ENCODE data around the gene SPACA5. TPM values are rescaled to one million over a fixed set of nuclear protein-coding genes. Genes with fewer than 3 reads are reported as not detected.
"Not testable (repeated sequence)": the region's sequence is repeated elsewhere in the genome, so short reads cannot be mapped to it uniquely, and the experiment has no call there.

SPACA5 gene
- total and polyA plus RNA-seq, 2 experiments from 2014 or later, result not detected

DNA sequence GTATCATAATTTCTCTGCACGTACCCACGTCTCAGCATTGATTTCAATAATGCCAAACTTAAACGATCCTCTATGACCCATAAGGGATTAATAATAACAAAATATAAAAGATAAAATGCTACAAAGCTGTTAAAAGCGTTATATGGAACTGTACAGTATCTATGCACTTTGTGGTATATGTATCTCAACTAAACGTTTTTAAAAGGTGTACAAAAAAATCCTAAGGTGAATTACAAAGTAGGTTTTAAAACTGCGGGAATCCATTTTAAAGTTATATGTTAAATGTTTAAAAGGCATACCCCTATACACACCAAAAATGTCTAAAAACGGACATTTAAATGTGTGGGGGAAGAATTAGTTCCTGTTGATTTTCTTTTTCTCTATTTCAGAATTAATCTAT is 3.9 kb upstream of the SPACA5 start:
- Histone ChIP-seq H3K79me2 (peaks cover 12% of the 10 kb centered on the region), H4K20me1 (ENCODE audit: insufficient read depth, poor library complexity, severe bottlenecking) (no peaks in the 10 kb centered on the region), H3K27me3 (no peaks in the 10 kb centered on the region), H3K4me3 (peak overlapping the region; percentile 43), H3K36me3 (replicated peaks; ENCODE audit: insufficient read depth, low read depth) (no peaks in the 10 kb centered on the region), H3K4me2 (peak overlapping the region; percentile 80), H3K9me2 (replicated peaks; ENCODE audit: insufficient read depth) (no peaks in the 10 kb centered on the region), H3K4me1 (ENCODE audit: insufficient read depth) (no peaks in the 10 kb centered on the region), H3K27ac (no peak overlapping the region), H2AFZ (no peak overlapping the region), H3K9me3 (ENCODE audit: low read depth) (no peaks in the 10 kb centered on the region)
- no peak for DNase-seq (ENCODE audit: low spot score)
- WGBS (ENCODE audit: low lambda C conversion rate, missing lambda C conversion rate), result 63% methylated on average over 7 of the region's 7 CpGs
- no peak for TF ChIP-seq EZH2phosphoT487 (IDR thresholded peaks at IDR 0.05; ENCODE audit: low read depth, severe bottlenecking, unreplicated experiment)
- TF ChIP-seq, protein P1, sequence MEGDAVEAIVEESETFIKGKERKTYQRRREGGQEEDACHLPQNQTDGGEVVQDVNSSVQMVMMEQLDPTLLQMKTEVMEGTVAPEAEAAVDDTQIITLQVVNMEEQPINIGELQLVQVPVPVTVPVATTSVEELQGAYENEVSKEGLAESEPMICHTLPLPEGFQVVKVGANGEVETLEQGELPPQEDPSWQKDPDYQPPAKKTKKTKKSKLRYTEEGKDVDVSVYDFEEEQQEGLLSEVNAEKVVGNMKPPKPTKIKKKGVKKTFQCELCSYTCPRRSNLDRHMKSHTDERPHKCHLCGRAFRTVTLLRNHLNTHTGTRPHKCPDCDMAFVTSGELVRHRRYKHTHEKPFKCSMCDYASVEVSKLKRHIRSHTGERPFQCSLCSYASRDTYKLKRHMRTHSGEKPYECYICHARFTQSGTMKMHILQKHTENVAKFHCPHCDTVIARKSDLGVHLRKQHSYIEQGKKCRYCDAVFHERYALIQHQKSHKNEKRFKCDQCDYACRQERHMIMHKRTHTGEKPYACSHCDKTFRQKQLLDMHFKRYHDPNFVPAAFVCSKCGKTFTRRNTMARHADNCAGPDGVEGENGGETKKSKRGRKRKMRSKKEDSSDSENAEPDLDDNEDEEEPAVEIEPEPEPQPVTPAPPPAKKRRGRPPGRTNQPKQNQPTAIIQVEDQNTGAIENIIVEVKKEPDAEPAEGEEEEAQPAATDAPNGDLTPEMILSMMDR (IDR thresholded peaks at IDR 0.05; ENCODE audit: poor library complexity), result no peak

DNA sequence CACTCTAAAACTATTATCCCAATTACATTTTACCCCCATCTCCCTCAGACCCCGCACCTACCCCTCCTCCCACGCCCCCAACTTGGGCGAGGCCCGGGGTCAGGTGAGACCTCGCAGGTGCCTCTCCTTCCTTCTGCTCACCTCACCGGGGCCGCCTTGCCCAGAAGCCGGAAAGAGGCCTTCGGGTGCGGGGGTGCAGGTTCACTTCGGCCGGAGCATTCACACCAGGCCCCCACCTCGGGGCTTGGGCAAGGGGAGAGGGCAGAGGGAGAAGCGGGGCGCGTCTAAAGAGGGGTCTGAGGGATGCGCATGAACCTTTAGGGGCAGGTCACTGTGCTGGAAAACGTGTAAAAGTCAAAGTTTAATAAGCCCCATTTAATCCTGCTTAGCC is 3.4 kb upstream of the SPACA5 start:
- H4K20me1 ChIP-seq (ENCODE audit: insufficient read depth, poor library complexity, severe bottlenecking), result no peaks in the 10 kb centered on the region
- peak overlapping the region; percentile 43 for H3K4me3 ChIP-seq
- H2AFZ ChIP-seq, result peak overlapping the region; percentile 71
- H3K79me2 ChIP-seq, result peaks cover 12% of the 10 kb centered on the region
- WGBS (ENCODE audit: low lambda C conversion rate, missing lambda C conversion rate), result 40% methylated on average over 17 of the region's 18 CpGs
- no peaks in the 10 kb centered on the region for H3K27me3 ChIP-seq
- no peaks in the 10 kb centered on the region for H3K36me3 ChIP-seq (replicated peaks; ENCODE audit: insufficient read depth, low read depth)
- peak overlapping the region; percentile 73 for H3K27ac ChIP-seq
- no peaks in the 10 kb centered on the region for H3K9me3 ChIP-seq (ENCODE audit: low read depth)
- peak overlapping the region; percentile 80 for H3K4me2 ChIP-seq
- DNase-seq (ENCODE audit: low spot score), result no peak
- TF ChIP-seq, protein P1 (IDR thresholded peaks at IDR 0.05; ENCODE audit: poor library complexity), result no peak
- TF ChIP-seq EZH2 (IDR thresholded peaks at IDR 0.05; ENCODE audit: borderline replicate concordance) (no peak), EZH2phosphoT487 (IDR thresholded peaks at IDR 0.05; ENCODE audit: low read depth, severe bottlenecking, unreplicated experiment) (no peak)
- H3K9me2 ChIP-seq (replicated peaks; ENCODE audit: insufficient read depth), result no peaks in the 10 kb centered on the region
- no peaks in the 10 kb centered on the region for H3K4me1 ChIP-seq (ENCODE audit: insufficient read depth)

DNA sequence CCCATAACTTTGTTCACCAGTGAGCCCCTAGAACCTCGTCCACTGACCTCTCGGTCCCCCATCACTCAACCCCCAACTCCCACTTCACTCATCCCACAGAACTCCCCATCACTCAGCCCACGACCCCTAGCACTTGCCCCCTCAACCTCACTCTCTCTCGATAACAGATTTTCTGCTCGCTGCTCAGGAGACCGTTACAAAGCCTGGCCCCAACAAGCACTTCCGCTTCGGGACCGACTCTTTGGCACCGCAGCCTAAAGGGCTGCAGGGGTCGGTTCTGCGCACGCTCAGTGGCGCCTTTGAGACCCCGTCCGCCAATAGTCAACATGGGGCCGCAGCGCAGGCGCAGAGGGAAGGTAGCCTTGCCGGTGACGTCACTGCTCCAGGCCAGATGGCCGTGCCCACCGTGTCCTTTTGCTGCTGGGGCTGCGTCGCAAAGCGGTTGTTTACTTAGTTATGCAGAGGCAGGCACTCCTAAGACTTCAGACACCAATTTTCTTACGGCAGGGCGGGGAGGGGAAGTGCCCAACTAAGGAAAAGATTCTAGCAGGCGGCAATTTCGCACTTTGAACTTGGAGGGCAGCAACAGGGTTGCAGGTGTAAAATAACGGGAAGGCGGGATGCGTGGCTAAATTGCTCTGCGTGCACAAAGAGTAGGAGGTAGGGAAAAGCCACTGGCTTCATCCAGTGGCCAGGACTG is 2.9 kb upstream of the SPACA5 start, which contains the start of gene ZNF182:
TSS of gene ZNF182 (minus strand) at position 232 of the 700 bp plus-strand sequence. CDS start 1,380 bp downstream, outside the sequence.
- TF ChIP-seq, protein P1 (IDR thresholded peaks at IDR 0.05; ENCODE audit: poor library complexity), result no peak
- TF ChIP-seq EZH2phosphoT487 (IDR thresholded peaks at IDR 0.05; ENCODE audit: low read depth, severe bottlenecking, unreplicated experiment), result no peak
- TF ChIP-seq EZH2 (IDR thresholded peaks at IDR 0.05; ENCODE audit: borderline replicate concordance), result no peak
- H3K4me1 ChIP-seq (ENCODE audit: insufficient read depth), result no peaks in the 10 kb centered on the region
- peak within 1 kb of the TSS; percentile 43 for H3K4me3 ChIP-seq
- H2AFZ ChIP-seq, result peak within 1 kb of the TSS; percentile 71
- DNase-seq (ENCODE audit: low spot score), result peak; percentile 95
- 51% methylated on average over 34 of the region's 34 CpGs for WGBS (ENCODE audit: low lambda C conversion rate, missing lambda C conversion rate)
- H3K27me3 ChIP-seq, result no peaks in the 10 kb centered on the region
- no peaks in the 10 kb centered on the region for H3K9me3 ChIP-seq (ENCODE audit: low read depth)
- peak within 1 kb of the TSS; percentile 80 for H3K4me2 ChIP-seq
- peak within 1 kb of the TSS; percentile 73 for H3K27ac ChIP-seq
- H3K36me3 ChIP-seq (replicated peaks; ENCODE audit: insufficient read depth, low read depth), result no peaks in the 10 kb centered on the region
- no peaks in the 10 kb centered on the region for H4K20me1 ChIP-seq (ENCODE audit: insufficient read depth, poor library complexity, severe bottlenecking)
- H3K9me2 ChIP-seq (replicated peaks; ENCODE audit: insufficient read depth), result no peaks in the 10 kb centered on the region
- peaks cover 12% of the 10 kb centered on the region for H3K79me2 ChIP-seq

- H3K9me2 ChIP-seq (replicated peaks; ENCODE audit: insufficient read depth); H3K79me2 ChIP-seq; H3K9me3 ChIP-seq (ENCODE audit: low read depth); H3K4me1 ChIP-seq (ENCODE audit: insufficient read depth); H3K36me3 ChIP-seq (replicated peaks; ENCODE audit: insufficient read depth, low read depth); H3K27me3 ChIP-seq; H3K4me2 ChIP-seq; DNase-seq (ENCODE audit: low spot score); H3K27ac ChIP-seq; H4K20me1 ChIP-seq (ENCODE audit: insufficient read depth, poor library complexity, severe bottlenecking); H3K4me3 ChIP-seq; H2AFZ ChIP-seq: not testable (repeated sequence)
- WGBS (ENCODE audit: low lambda C conversion rate, missing lambda C conversion rate), result no CpG with 5 or more reads among the region's 2 CpGs
Observed at GRCh38 chrX:48009445-48009960, 2.7 kb downstream of the SPACA5 start.

- not testable (repeated sequence) for H4K20me1 ChIP-seq (ENCODE audit: insufficient read depth, poor library complexity, severe bottlenecking); H3K9me2 ChIP-seq (replicated peaks; ENCODE audit: insufficient read depth); H3K36me3 ChIP-seq (replicated peaks; ENCODE audit: insufficient read depth, low read depth); H3K9me3 ChIP-seq (ENCODE audit: low read depth); H3K4me3 ChIP-seq; H3K79me2 ChIP-seq; H3K4me2 ChIP-seq; H3K4me1 ChIP-seq (ENCODE audit: insufficient read depth); H2AFZ ChIP-seq; H3K27ac ChIP-seq; DNase-seq (ENCODE audit: low spot score); H3K27me3 ChIP-seq
- 98% methylated on average over 15 of the region's 46 CpGs for WGBS (ENCODE audit: low lambda C conversion rate, missing lambda C conversion rate)
Observed at GRCh38 chrX:48016583-48017310, 10.0 kb downstream of the SPACA5 start.
